ENCODE measurements around the gene ITIH3. TPM values are rescaled to one million over a fixed set of nuclear protein-coding genes. Genes with fewer than 3 reads are reported as not detected.

Gene ITIH3
- total and polyA plus RNA-seq, 10 of the 15 experiments (the other 5 are each of a cell fraction or from before 2014, with no cell fraction given), result 0.07 to 0.17 (median 0.15) TPM; not detected in 7

- Histone ChIP-seq H3K36me3 (ENCODE audit: control insufficient read depth in 2 of 2, insufficient read depth in 2 of 2, low read length in 1 of 2) (no peaks in the 10 kb centered on the region), H3K27me3 (replicated peaks in 1 of 2; ENCODE audit: control insufficient read depth in 2 of 2, insufficient read depth in 2 of 2, low read length in 1 of 2) (no peaks in the 10 kb centered on the region), H3K4me1 (ENCODE audit: control insufficient read depth, insufficient read depth, low read length) (no peaks in the 10 kb centered on the region), H3K79me2 (ENCODE audit: control insufficient read depth, insufficient read depth, low read length) (no peaks in the 10 kb centered on the region), H3K27ac (ENCODE audit: control insufficient read depth, insufficient read depth) (no peak overlapping the region), H3K9ac (ENCODE audit: control insufficient read depth, insufficient read depth, low read length) (no peak overlapping the region), H2AFZ (ENCODE audit: control insufficient read depth, low read depth, low read length) (no peak overlapping the region), H3K4me2 (ENCODE audit: control insufficient read depth, insufficient read depth) (no peak overlapping the region), H3K4me3 (no peak overlapping the region), H4K20me1 (ENCODE audit: control insufficient read depth, insufficient read depth) (no peaks in the 10 kb centered on the region; the same call in 1 of the 2 replicates), H3K9me3 (replicated peaks; ENCODE audit: control insufficient read depth, insufficient read depth, low read length) (no peaks in the 10 kb centered on the region)
- in situ Hi-C loops (cut with MboI), result no loop called here
- BruUV-seq (replicated peaks), result no TSS peak
- no peak for DNase-seq (ENCODE audit: low read depth, low spot score)
- intact Hi-C loops (cut with micrococcal nuclease; ENCODE audit: unreplicated experiment), result no loop called here
- WGBS (ENCODE audit: insufficient coverage, insufficient replicate concordance, low lambda C conversion rate, missing lambda C conversion rate), result 56% methylated on average over 16 of the region's 19 CpGs
- ChIA-PET SMC1A (ENCODE audit: uncharacterized antibody, unreplicated experiment) (no interaction called here), RAD21 (ENCODE audit: unreplicated experiment) (no interaction called here), POLR2A (no interaction called here), CTCF (no interaction called here)
- no peak for TF ChIP-seq ZNF384 (IDR thresholded peaks at IDR 0.05; ENCODE audit: borderline replicate concordance, low read depth, low read length)
- no peak for TF ChIP-seq ZNF274 (IDR thresholded peaks at IDR 0.05; ENCODE audit: insufficient read depth, insufficient read length)
- no peak for FAIRE-seq
- no peak for ATAC-seq
These were observed 10.9 kb downstream of the ITIH3 start for GRCh38 chr3:52805270-52806039.

GRCh38 chr3:52809149-52809548, 14.6 kb downstream of the ITIH3 start:
- WGBS (ENCODE audit: insufficient coverage, insufficient replicate concordance, low lambda C conversion rate, missing lambda C conversion rate), result 2% methylated on average over 2 of the region's 2 CpGs
- H3K4me3 ChIP-seq, result no peak overlapping the region
- no peak overlapping the region for H3K4me2 ChIP-seq (ENCODE audit: control insufficient read depth, insufficient read depth)
- BruUV-seq (replicated peaks), result no TSS peak
- H2AFZ ChIP-seq (ENCODE audit: control insufficient read depth, low read depth, low read length), result no peak overlapping the region
- no peaks in the 10 kb centered on the region for H3K27me3 ChIP-seq (replicated peaks in 1 of 2; ENCODE audit: control insufficient read depth in 2 of 2, insufficient read depth in 2 of 2, low read length in 1 of 2)
- CTCF ChIA-PET, result no interaction called here
- intact Hi-C loops (cut with micrococcal nuclease; ENCODE audit: unreplicated experiment), result no loop called here
- no peak overlapping the region for H3K27ac ChIP-seq (ENCODE audit: control insufficient read depth, insufficient read depth)
- in situ Hi-C loops (cut with MboI), result no loop called here
- no peak for FAIRE-seq
- H3K9me3 ChIP-seq (replicated peaks; ENCODE audit: control insufficient read depth, insufficient read depth, low read length), result no peaks in the 10 kb centered on the region
- H3K9ac ChIP-seq (ENCODE audit: control insufficient read depth, insufficient read depth, low read length), result no peak overlapping the region
- ATAC-seq, result no peak
- no peaks in the 10 kb centered on the region; the same call in 1 of the 2 replicates for H4K20me1 ChIP-seq (ENCODE audit: control insufficient read depth, insufficient read depth)
- RAD21 ChIA-PET (ENCODE audit: unreplicated experiment), result no interaction called here
- H3K4me1 ChIP-seq (ENCODE audit: control insufficient read depth, insufficient read depth, low read length), result no peaks in the 10 kb centered on the region
- no peak for DNase-seq (ENCODE audit: low read depth, low spot score)
- SMC1A ChIA-PET (ENCODE audit: uncharacterized antibody, unreplicated experiment), result interaction anchor here (1.4 kb wide), 1 partner anchor 8 kb away, joined by 4 read pairs; no protein-coding TSS in a partner anchor
- no peaks in the 10 kb centered on the region for H3K36me3 ChIP-seq (ENCODE audit: control insufficient read depth in 2 of 2, insufficient read depth in 2 of 2, low read length in 1 of 2)
- POLR2A ChIA-PET, result no interaction called here
- H3K79me2 ChIP-seq (ENCODE audit: control insufficient read depth, insufficient read depth, low read length), result no peaks in the 10 kb centered on the region
- no peak for TF ChIP-seq NFIC (IDR thresholded peaks at IDR 0.05; ENCODE audit: low read depth, low read length)
- TF ChIP-seq POLR2AphosphoS2 (IDR thresholded peaks at IDR 0.05; ENCODE audit: low read depth, low read length), result no peak
- TF ChIP-seq CBX5 (IDR thresholded peaks at IDR 0.05; ENCODE audit: low read depth), result no peak
- no peak for TF ChIP-seq PML (IDR thresholded peaks at IDR 0.05; ENCODE audit: low read length)
- TF ChIP-seq IRF5 (IDR thresholded peaks at IDR 0.05; ENCODE audit: borderline replicate concordance), result no peak
- TF ChIP-seq SKIL (IDR thresholded peaks at IDR 0.05; ENCODE audit: low read depth, poor library complexity, severe bottlenecking), result no peak
- no peak for TF ChIP-seq NR2F1 (conservative IDR thresholded peaks at IDR 0.05)
- no peak for TF ChIP-seq WRNIP1 (IDR thresholded peaks at IDR 0.05; ENCODE audit: borderline replicate concordance, low read depth, low read length)
- TF ChIP-seq NR2C2 (IDR thresholded peaks at IDR 0.05; ENCODE audit: borderline replicate concordance, control insufficient read depth, insufficient read length, low read depth), result no peak
- TF ChIP-seq HDAC6 (IDR thresholded peaks at IDR 0.05; ENCODE audit: unreplicated experiment), result no peak
- TF ChIP-seq FOXK2 (IDR thresholded peaks at IDR 0.05), result no peak
- TF ChIP-seq RFX5 (IDR thresholded peaks at IDR 0.05; ENCODE audit: low read depth, low read length), result no peak
- TF ChIP-seq YBX1 (IDR thresholded peaks at IDR 0.05), result no peak
